COLO829 (cell line): ENCODE measurements around the gene DIP2C.
"Not testable (repeated sequence)": the region's sequence is repeated elsewhere in the genome, so short reads cannot be mapped to it uniquely, and the experiment has no call there.

Source experiments
- DNase-seq: peaks from one replicate; pipeline ENCODE4 v3.0.0; 2012; ENCODE audit warnings: low spot score

The DIP2C gene

GRCh38 chr10:596131-596530 lies 93.3 kb downstream of the DIP2C start:
- DNase-seq: not testable (repeated sequence)

- no peak for DNase-seq
Observed at GRCh38 chr10:595473-595872, 94.0 kb downstream of the DIP2C start.

GRCh38 chr10:594584-595270 lies 94.7 kb downstream of the DIP2C start:
- no peak for DNase-seq

GRCh38 chr10:593901-594457 lies 95.5 kb downstream of the DIP2C start:
- DNase-seq: no peak

GRCh38 chr10:593421-593820 lies 96.0 kb downstream of the DIP2C start:
- no peak for DNase-seq

- DNase-seq: no peak
Observed at GRCh38 chr10:593016-593415, 96.5 kb downstream of the DIP2C start.

GRCh38 chr10:591646-592045 lies 97.8 kb downstream of the DIP2C start:
- DNase-seq: no peak

- no peak for DNase-seq
Observed at GRCh38 chr10:590721-591120, 98.7 kb downstream of the DIP2C start.

GRCh38 chr10:589961-590680 lies 99.3 kb downstream of the DIP2C start:
- DNase-seq: no peak

- DNase-seq: no peak
Observed at GRCh38 chr10:588246-589165, 101.0 kb downstream of the DIP2C start.

GRCh38 chr10:586716-587115 lies 102.8 kb downstream of the DIP2C start:
- DNase-seq: no peak

- no peak for DNase-seq
Observed at GRCh38 chr10:586151-586550, 103.3 kb downstream of the DIP2C start.

- DNase-seq: no peak
Observed at GRCh38 chr10:585502-585901, 104.0 kb downstream of the DIP2C start.

GRCh38 chr10:584497-585290 lies 104.8 kb downstream of the DIP2C start:
- not testable (repeated sequence) for DNase-seq

GRCh38 chr10:583433-583832 lies 106.0 kb downstream of the DIP2C start:
- no peak for DNase-seq

GRCh38 chr10:581776-582330 lies 107.6 kb downstream of the DIP2C start:
- no peak for DNase-seq

GRCh38 chr10:580778-581177 lies 108.7 kb downstream of the DIP2C start:
- DNase-seq: peak; percentile 88

GRCh38 chr10:576130-576465 lies 113.4 kb downstream of the DIP2C start:
- DNase-seq: no peak

GRCh38 chr10:575402-576129 lies 113.9 kb downstream of the DIP2C start:
- no peak for DNase-seq

GRCh38 chr10:572696-573095 lies 116.8 kb downstream of the DIP2C start:
- DNase-seq: no peak
